OCI-LY3 (cell line): ENCODE measurements around the gene SYPL1.

ENCODE experiments used
- CTCF ChIP-seq: fragments of 200-600, 300-600 bp; sonication (generic); IDR thresholded peaks from 2 replicates; pipeline ENCODE4 v1.5.1; 2014; ENCODE audit warnings: antibody characterized with exemption, low read length, low read depth
- EZH2phosphoT487 ChIP-seq: fragments of 200-600 bp; shearing (Covaris generic); IDR thresholded peaks from 2 replicates; pipeline ENCODE4 v1.6.1; 2018; ENCODE audit warnings: antibody characterized with exemption, mixed run types, low read depth

DNA sequence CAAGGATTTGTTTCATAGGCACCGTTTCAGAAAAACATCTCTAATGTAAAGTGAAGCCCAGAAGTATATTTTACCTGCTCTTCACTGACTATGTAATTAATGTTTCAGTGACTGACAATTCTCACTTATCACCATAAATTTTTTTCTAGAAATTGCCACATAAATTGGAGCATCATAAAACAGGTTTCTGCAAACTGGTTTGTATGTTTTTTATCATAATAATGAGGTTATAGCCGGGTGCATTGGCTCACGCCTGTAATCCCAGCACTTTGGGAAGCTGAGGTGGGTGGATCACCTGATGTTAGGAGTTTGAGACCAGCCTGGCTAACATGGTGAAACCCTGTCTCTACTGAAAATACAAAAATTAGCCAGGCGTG, 39.4 kb downstream of the SYPL1 start:
- no peak for TF ChIP-seq CTCF
- TF ChIP-seq EZH2phosphoT487: no peak
